Measurements from ENCODE around the gene DELE1.

DNA sequence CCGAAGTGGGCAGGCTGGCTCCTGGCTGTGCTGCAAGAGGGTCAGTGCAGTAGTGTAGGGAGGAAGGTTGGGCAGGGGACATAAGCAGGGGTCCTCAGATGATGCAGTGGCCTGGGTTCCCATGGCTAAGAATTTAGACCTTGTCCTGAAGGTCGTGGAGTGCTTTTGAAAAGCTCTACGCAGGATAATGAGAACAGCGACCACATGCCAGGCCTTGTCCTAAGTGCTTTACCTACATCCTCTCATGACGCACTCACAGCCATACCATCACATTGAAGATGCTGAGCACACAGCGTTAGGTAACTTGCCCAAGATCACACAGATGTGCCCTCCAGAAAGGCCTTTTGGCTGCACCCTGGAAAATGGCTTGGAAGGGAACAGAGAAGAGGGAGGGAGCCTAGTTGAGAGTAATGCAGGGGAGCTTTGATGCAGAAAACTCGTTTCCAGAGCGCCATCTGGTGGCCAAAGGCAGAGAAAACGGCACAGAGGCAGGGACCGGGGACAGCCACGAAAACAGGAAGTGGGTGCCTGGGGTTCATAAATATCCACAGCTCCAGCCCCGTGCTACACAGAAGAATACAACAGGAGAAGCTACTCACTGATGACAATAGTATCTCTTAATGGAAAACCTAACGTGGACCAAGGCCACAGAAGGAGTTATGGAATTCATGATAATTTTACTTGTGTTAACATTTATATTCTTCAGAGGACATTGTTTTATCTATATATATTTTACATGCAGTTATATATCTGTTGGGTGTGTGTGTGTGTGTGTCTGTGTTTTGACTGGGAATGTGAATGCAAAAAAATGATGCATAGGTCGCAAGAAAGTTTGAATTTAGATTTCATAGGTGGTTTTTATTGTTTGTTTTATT lies 37.0 kb downstream of the DELE1 start:
- TF ChIP-seq POLR2A (IDR thresholded peaks at IDR 0.05; ENCODE audit: low read length) (no peak), GATA1 (IDR thresholded peaks at IDR 0.05; ENCODE audit: low read depth, low read length) (no peak)

All from erythroblast (primary cell).